H1 (cell line): Measurements from ENCODE around the gene FAM151A. TPM values are rescaled to one million over a fixed set of nuclear protein-coding genes. Genes with fewer than 3 reads are reported as not detected.

ENCODE experiments used
- CTCF ChIA-PET: fragments of 300-600 bp; sonication (Branson Sonifier 250); formaldehyde crosslinking; loops from one replicate; lab custom pipeline; 2021; ENCODE audit not compliant: partially characterized antibody; lab: Charles Lee
- POLR2A ChIA-PET: fragments of 300-600 bp; sonication (Branson Sonifier 250); formaldehyde crosslinking; loops from one replicate; lab custom pipeline; 2021; ENCODE audit warnings: inconsistent platforms; ENCODE audit not compliant: partially characterized antibody; lab: Charles Lee
- DNase-seq, 2 experiments: peaks; one replicate each; pipeline versions ENCODE4 v3.0.0 to v3.0.0-alpha.2; 2010 to 2022; ENCODE audit warnings: low spot score in 2 of 2, low read depth in 1 of 2, mixed read lengths in 1 of 2
- FAIRE-seq: peaks from 2 replicates; lab custom pipeline; 2011; peaks lifted over from hg19 to GRCh38; lab: Jason Lieb, UNC
- H2AFZ ChIP-seq: 2 replicates; pipeline ENCODE4 v1.8.1; 2012; ENCODE audit warnings: low read length, inconsistent platforms
- H2AK5ac ChIP-seq: 2 replicates; pipeline ENCODE4 v1.6.1; 2013; ENCODE audit warnings: low read depth, low read length
- H2BK120ac ChIP-seq: replicated peaks from 2 replicates; pipeline ENCODE3; 2013; ENCODE audit warnings: low read depth, low read length, inconsistent platforms
- H2BK12ac ChIP-seq: 2 replicates; pipeline ENCODE4 v1.6.1; 2013; ENCODE audit warnings: low read depth, low read length
- H2BK15ac ChIP-seq: 2 replicates; pipeline ENCODE4 v1.6.1; 2013; ENCODE audit warnings: low read length
- H2BK20ac ChIP-seq: 2 replicates; pipeline ENCODE4 v1.6.1; 2013; ENCODE audit warnings: low read length
- H2BK5ac ChIP-seq: 2 replicates; pipeline ENCODE4 v1.6.1; 2013; ENCODE audit warnings: low read depth, low read length
- H3K14ac ChIP-seq: 2 replicates; pipeline ENCODE4 v1.6.1; 2013; ENCODE audit warnings: inconsistent platforms; ENCODE audit not compliant: insufficient read length
- H3K18ac ChIP-seq: 2 replicates; pipeline ENCODE4 v1.6.1; 2013; ENCODE audit warnings: low read length; ENCODE audit errors: extremely low read depth
- H3K23ac ChIP-seq: 2 replicates; pipeline ENCODE4 v1.6.1; 2013; ENCODE audit warnings: inconsistent platforms; ENCODE audit not compliant: insufficient read length
- H3K23me2 ChIP-seq: 2 replicates; pipeline ENCODE4 v1.6.1; 2013; ENCODE audit warnings: low read depth, low read length
- H3K27ac ChIP-seq: 2 replicates; pipeline ENCODE4 v1.6.1; 2011; ENCODE audit warnings: low read depth, low read length, inconsistent platforms
- H3K27me3 ChIP-seq, 4 experiments: replicated peaks in 1 of 4; 1 replicate in 1 of 4; 2 replicates in 3 of 4; pipeline versions ENCODE4 v1.6.1 to v1.8.1; 2011 to 2013; ENCODE audit warnings: low read length in 3 of 4, mild to moderate bottlenecking in 3 of 4, inconsistent platforms in 2 of 4, mixed read lengths in 2 of 4, moderate library complexity in 1 of 4; ENCODE audit not compliant: control insufficient read depth in 3 of 4, insufficient read depth in 3 of 4; ENCODE audit errors: extremely low read depth in 1 of 4
- H3K36me3 ChIP-seq, 4 experiments: 2 replicates each; pipeline versions ENCODE4 v1.6.1 to v1.8.1; 2011 to 2013; ENCODE audit warnings: mild to moderate bottlenecking in 4 of 4, low read length in 3 of 4, moderate library complexity in 2 of 4, control low read depth in 1 of 4, inconsistent platforms in 1 of 4; ENCODE audit not compliant: insufficient read depth in 4 of 4, control insufficient read depth in 2 of 4
- H3K4ac ChIP-seq: replicated peaks from 2 replicates; pipeline ENCODE3; 2013; ENCODE audit warnings: low read length, low read depth, mixed read lengths, inconsistent platforms; ENCODE audit not compliant: insufficient read length
- H3K4me1 ChIP-seq, 4 experiments: replicated peaks in 1 of 4; 1 replicate in 1 of 4; 2 replicates in 3 of 4; pipeline versions ENCODE4 v1.6.1 to v1.8.1; 2011 to 2013; ENCODE audit warnings: low read length in 3 of 4, inconsistent platforms in 2 of 4, mixed read lengths in 1 of 4; ENCODE audit not compliant: insufficient read depth in 4 of 4, control insufficient read depth in 3 of 4
- H3K4me2 ChIP-seq, 2 experiments: 2 replicates each; pipeline versions ENCODE4 v1.6.1 to v1.8.1; 2011 to 2013; ENCODE audit warnings: low read depth in 2 of 2, low read length in 2 of 2, control low read depth in 1 of 2, inconsistent platforms in 1 of 2, mild to moderate bottlenecking in 1 of 2; ENCODE audit not compliant: insufficient read depth in 1 of 2
- H3K4me3 ChIP-seq, 4 experiments: fragments of 200-600, 300-600 bp in 1 of 4; sonication (generic), shearing (Covaris generic), sonication (Bioruptor Twin) in 1 of 4; 2 replicates each; pipeline versions ENCODE4 v1.5.1 to v1.8.1; 2011 to 2016; ENCODE audit warnings: low read length in 4 of 4, low read depth in 3 of 4, control low read depth in 2 of 4, inconsistent platforms in 2 of 4, mild to moderate bottlenecking in 2 of 4, mixed read lengths in 1 of 4, moderate library complexity in 1 of 4; ENCODE audit not compliant: insufficient read depth in 2 of 4; ENCODE audit errors: extremely low read depth in 1 of 4
- H3K56ac ChIP-seq: replicated peaks from 2 replicates; pipeline ENCODE3; 2013; ENCODE audit warnings: low read depth, mild to moderate bottlenecking, mixed read lengths, low read length, inconsistent platforms; ENCODE audit not compliant: insufficient read length
- H3K79me1 ChIP-seq: 2 replicates; pipeline ENCODE4 v1.6.1; 2013; ENCODE audit warnings: low read depth, low read length, control low read depth
- H3K79me2 ChIP-seq, 2 experiments: 2 replicates each; pipeline versions ENCODE4 v1.6.1 to v1.8.1; 2012 to 2013; ENCODE audit warnings: low read length in 2 of 2, mild to moderate bottlenecking in 2 of 2, inconsistent platforms in 1 of 2; ENCODE audit not compliant: insufficient read depth in 2 of 2, control insufficient read depth in 1 of 2
- H3K9ac ChIP-seq, 4 experiments: replicated peaks in 1 of 4; 1 replicate in 1 of 4; 2 replicates in 3 of 4; pipeline versions ENCODE4 v1.6.1 to v1.8.1; 2011 to 2013; ENCODE audit warnings: low read depth in 3 of 4, low read length in 3 of 4, control low read depth in 2 of 4, mild to moderate bottlenecking in 2 of 4, moderate library complexity in 2 of 4, inconsistent platforms in 1 of 4; ENCODE audit errors: extremely low read depth in 1 of 4
- H3K9me3 ChIP-seq, 2 experiments: 2 replicates each; pipeline versions ENCODE4 v1.6.1 to v1.8.1; 2012 to 2013; ENCODE audit warnings: mild to moderate bottlenecking in 2 of 2, moderate library complexity in 2 of 2, control low read depth in 1 of 2, inconsistent platforms in 1 of 2, low read depth in 1 of 2, low read length in 1 of 2, mixed read lengths in 1 of 2; ENCODE audit not compliant: insufficient read depth in 2 of 2
- H4K20me1 ChIP-seq, 2 experiments: replicated peaks in 1 of 2; 2 replicates each; pipeline versions ENCODE3 to v1.8.1; 2011 to 2013; ENCODE audit warnings: inconsistent platforms in 2 of 2, low read length in 2 of 2, mild to moderate bottlenecking in 1 of 2; ENCODE audit not compliant: insufficient read depth in 2 of 2, control insufficient read depth in 1 of 2
- H4K5ac ChIP-seq: 2 replicates; pipeline ENCODE4 v1.6.1; 2013; ENCODE audit warnings: low read length, low read depth, mixed read lengths, inconsistent platforms; ENCODE audit not compliant: insufficient read length
- H4K8ac ChIP-seq: 2 replicates; pipeline ENCODE4 v1.8.0; 2013; ENCODE audit warnings: mild to moderate bottlenecking, moderate library complexity, low read length, inconsistent platforms; ENCODE audit not compliant: insufficient read depth; ENCODE audit errors: extremely low read depth
- H4K91ac ChIP-seq: replicated peaks from 2 replicates; pipeline ENCODE3; 2013; ENCODE audit warnings: low read length, mixed read lengths, inconsistent platforms; ENCODE audit not compliant: insufficient read length
- BRCA1 ChIP-seq: IDR thresholded peaks from 2 replicates; pipeline ENCODE4 v1.6.1; 2012; ENCODE audit warnings: low read depth, low read length, improper control_type of control experiment
- CHD1 ChIP-seq: IDR thresholded peaks from 2 replicates; pipeline ENCODE4 v1.6.1; 2012; ENCODE audit warnings: low read depth, low read length, improper control_type of control experiment
- KDM1A ChIP-seq: fragments of 200-600, 300-600 bp; sonication (generic); IDR thresholded peaks from 2 replicates; pipeline ENCODE4 v1.7.1; 2016; ENCODE audit warnings: mild to moderate bottlenecking, low read length, borderline replicate concordance
- NRF1 ChIP-seq: IDR thresholded peaks from 2 replicates; pipeline ENCODE4 v1.6.1; 2011; ENCODE audit warnings: mild to moderate bottlenecking, low read depth, low read length, improper control_type of control experiment
- POU5F1 ChIP-seq: IDR thresholded peaks from 2 replicates; pipeline ENCODE4 v1.6.1; 2011; ENCODE audit warnings: low read depth, mild to moderate bottlenecking, low read length, moderate library complexity
- SAP30 ChIP-seq: fragments of 300-600 bp; sonication (generic); IDR thresholded peaks from 2 replicates; pipeline ENCODE4 v1.7.1; 2012; ENCODE audit warnings: low read length, moderate library complexity, mild to moderate bottlenecking, inconsistent platforms; ENCODE audit not compliant: insufficient read depth, insufficient replicate concordance
- SP1 ChIP-seq: IDR thresholded peaks from 2 replicates; pipeline ENCODE4 v1.6.1; 2011; ENCODE audit warnings: low read depth, low read length
- TEAD4 ChIP-seq: IDR thresholded peaks from 2 replicates; pipeline ENCODE4 v1.6.1; 2012; ENCODE audit warnings: low read depth, low read length, inconsistent platforms, mixed read lengths
- WGBS, 2 experiments: shearing (Covaris generic) in 1 of 2; methylation state at CpG; one replicate each; pipeline versions ENCODE4 v1.1.6 to v1.1.7; 2013 to 2015; ENCODE audit warnings: low lambda C conversion rate in 2 of 2, mixed read lengths in 2 of 2, inconsistent platforms in 1 of 2, low coverage in 1 of 2, missing lambda C conversion rate in 1 of 2; ENCODE audit not compliant: insufficient replicate concordance in 2 of 2, insufficient coverage in 1 of 2, insufficient read length in 1 of 2; ENCODE audit errors: extremely low coverage in 1 of 2, missing lambda C conversion rate in 1 of 2; 5-methylcytosine and 5-hydroxymethylcytosine counted together
- polyA plus RNA-seq, 7 experiments: library from polyadenylated mRNA; depleted of rRNA in 3 of 7; stranded (reverse) in 5 of 7; unstranded in 2 of 7; fragments of >200 nt in 5 of 7; fragments of 200-250 nt in 2 of 7; gene quantifications; 1 replicate in 5 of 7; 2 replicates in 1 of 7; 4 replicates in 1 of 7; pipeline versions ENCODE4 v1.2.1 to v1.2.3, GENCODE V29; 2011 to 2013; ENCODE audit warnings: missing spikeins in 2 of 7, mixed read lengths in 2 of 7
- total RNA-seq: library from RNA; stranded (reverse); fragmentation: NEBNext Ultra II Directional; extraction: Animal tissue kit (Norgen Biotek cat#: 25700); gene quantifications from 2 replicates; pipeline ENCODE4 v1.2.1, GENCODE V29; 2021

The FAM151A gene
- total and polyA plus RNA-seq, 2 of the 8 experiments (the other 6 are each of a cell fraction or from before 2014, with no cell fraction given), result not detected

DNA sequence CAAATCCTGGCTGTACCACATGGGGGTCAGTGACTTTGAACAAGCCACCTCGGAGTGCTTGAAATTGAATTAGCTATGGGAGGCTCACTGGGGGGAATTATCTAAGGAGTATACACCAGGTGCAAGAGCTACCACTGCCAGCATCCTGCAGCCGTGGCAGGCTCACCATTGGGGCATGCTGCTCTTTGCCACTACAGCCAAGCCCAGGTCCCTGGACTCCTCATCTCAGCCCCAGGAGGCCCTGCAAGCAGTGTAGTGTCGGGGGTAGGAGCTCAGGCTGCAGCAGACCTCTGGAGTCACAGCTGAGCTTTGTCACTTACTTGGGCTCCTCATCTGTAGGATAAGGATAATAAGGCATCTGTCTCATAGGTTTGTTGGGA lies 40.0 kb downstream of the FAM151A start:
- Histone ChIP-seq H4K8ac (peak overlapping the region; percentile 31; the same call in 1 of the 2 replicates), H3K4me3 (no peak overlapping the region), H3K23me2 (no peaks in the 10 kb centered on the region), H3K9me3 (no peaks in the 10 kb centered on the region), H2BK20ac (peak overlapping the region; percentile 3; the same call in 1 of the 2 replicates), H3K79me1 (no peaks in the 10 kb centered on the region), H3K4ac (peak overlapping the region; percentile 48), H2AK5ac (0 out of 2 replicates have a peak overlapping the region, but pooled peaks have one; percentile 82), H3K4me2 (0 out of 4 replicates have a peak overlapping the region, but pooled peaks of 1 of the 2 experiments have one; percentile 3), H3K14ac (no peak overlapping the region), H2BK120ac (peak overlapping the region; percentile 66), H3K23ac (no peak overlapping the region), H3K4me1 (peaks cover 19 to 21% (median 20%) of the 10 kb centered on the region in 4 experiments), H2BK12ac (0 out of 2 replicates have a peak overlapping the region, but pooled peaks have one; percentile 7), H3K27ac (peak overlapping the region; percentile 73; the same call in 1 of the 2 replicates), H3K27me3 (no peaks in the 10 kb centered on the region), H3K18ac (no peak overlapping the region; the same call in 1 of the 2 replicates), H4K5ac (no peak overlapping the region), H3K36me3 (no peaks in the 10 kb centered on the region), H2BK5ac (peak overlapping the region; percentile 89; the same call in 1 of the 2 replicates), H4K91ac (no peak overlapping the region), H3K56ac (no peak overlapping the region), H4K20me1 (no peaks in the 10 kb centered on the region), H2BK15ac (no peak overlapping the region), H2AFZ (no peak overlapping the region), H3K79me2 (no peaks in the 10 kb centered on the region), H3K9ac (no peak overlapping the region)
- ChIA-PET POLR2A (interaction anchor here (0.8 to 1.6 kb wide), 7 partner anchors 10 to 1031 kb away, joined by 3 to 5 read pairs (median 3); partner anchors contain the start of gene ACOT11), CTCF (interaction anchor here (0.6 to 2.0 kb wide), 7 partner anchors 9 to 1815 kb away, joined by 3 to 6 read pairs (median 3); no protein-coding TSS in a partner anchor)
- DNase-seq, result no peak
- 64% methylated on average over 3 of the region's 3 CpGs; no CpG with 5 or more reads in 1 of the 2 experiments for WGBS, 2 experiments
- no peak for FAIRE-seq
- no peak for TF ChIP-seq SAP30
- no peak for TF ChIP-seq TEAD4
- TF ChIP-seq NRF1, result no peak
- TF ChIP-seq SP1, result no peak
- no peak for TF ChIP-seq CHD1
- no peak for TF ChIP-seq KDM1A
- no peak for TF ChIP-seq BRCA1
- TF ChIP-seq POU5F1, result no peak
